Kidney (tissue), 14 donors: ENCODE results near the gene TMEM144. TPM values are rescaled to one million over a fixed set of nuclear protein-coding genes. Genes with fewer than 3 reads are reported as not detected.

Experiments
- DNase-seq, 5 donors: peaks; one replicate each; pipeline ENCODE4 v3.0.0-alpha.2; 2013 to 2020
- FAIRE-seq: peaks from 2 replicates; lab custom pipeline; 2012; peaks lifted over from hg19 to GRCh38; lab: Jason Lieb, UNC
- H3K27ac ChIP-seq, 2 donors: one replicate each; pipeline ENCODE4 v1.7.0; 2013; ENCODE audit warnings: low read depth in 2 of 2, low read length in 2 of 2, inconsistent platforms in 1 of 2
- H3K27me3 ChIP-seq: one replicate; pipeline ENCODE4 v1.7.1; 2013; ENCODE audit warnings: low read length, inconsistent platforms; ENCODE audit not compliant: control insufficient read depth, insufficient read depth
- H3K36me3 ChIP-seq, 3 donors: one replicate each; pipeline versions ENCODE4 v1.7.0 to v1.7.1; 2013; ENCODE audit warnings: low read length in 3 of 3, control low read depth in 1 of 3, inconsistent platforms in 1 of 3; ENCODE audit not compliant: insufficient read depth in 3 of 3, control insufficient read depth in 2 of 3
- H3K4me1 ChIP-seq, 3 donors: one replicate each; pipeline versions ENCODE4 v1.7.0 to v1.7.1; 2013; ENCODE audit warnings: low read length in 3 of 3, inconsistent platforms in 1 of 3, low read depth in 1 of 3; ENCODE audit not compliant: control insufficient read depth in 2 of 3, insufficient read depth in 2 of 3
- H3K4me3 ChIP-seq, 3 donors: one replicate each; pipeline versions ENCODE4 v1.7.0 to v1.8.1; 2013; ENCODE audit warnings: low read length in 3 of 3, control low read depth in 1 of 3, inconsistent platforms in 1 of 3
- H3K9ac ChIP-seq, 3 donors: one replicate each; pipeline versions ENCODE4 v1.7.0 to v1.7.1; 2013; ENCODE audit warnings: low read length in 3 of 3, control low read depth in 1 of 3, inconsistent platforms in 1 of 3
- H3K9me3 ChIP-seq, 3 donors: one replicate each; pipeline versions ENCODE4 v1.7.0 to v1.7.1; 2013; ENCODE audit warnings: low read length in 3 of 3, control low read depth in 1 of 3, inconsistent platforms in 1 of 3; ENCODE audit not compliant: control insufficient read depth in 2 of 3, insufficient read depth in 1 of 3
- intact Hi-C: fragments of 100-400 bp; cut with DNase I; formaldehyde crosslinking; loops from one replicate; pipeline ENCODE4 v1.11.1; 2022
- polyA plus RNA-seq: library from polyadenylated mRNA; stranded (reverse); fragments of 350-450 nt; fragmentation: Illumina TruSeq; extraction: RNeasy Lipid Tissue Mini Kit (QIAGEN cat#74804); gene quantifications from one replicate; pipeline ENCODE4 v1.2.3, GENCODE V29; 2014; ENCODE audit warnings: low read depth, low replicate concordance; ENCODE audit not compliant: insufficient read depth
- total RNA-seq: library from RNA; stranded (reverse); fragmentation: NEBNext Ultra II Directional; extraction: Animal tissue kit (Norgen Biotek cat#: 25700); gene quantifications from one replicate; pipeline ENCODE4 v1.2.1, GENCODE V29; 2021
- TF ChIP-seq, protein P1 (sequence below): IDR thresholded peaks from 3 replicates; pipeline ENCODE4 v1.5.1; 2012; ENCODE audit warnings: mild to moderate bottlenecking, moderate library complexity, borderline replicate concordance; ENCODE audit not compliant: insufficient read depth; ENCODE audit errors: extremely low read depth
- donor health status: control.
- donor health status: control.
- donor health status: control.
- donor health status: control.
- donor health status: control.
- donor health status: DM: yes; HTN: yes; CAD: no.
- donor health status: Normal renal cell carcinoma (clear cell type).

The TMEM144 gene
- total and polyA plus RNA-seq, 2 donors from 2014 or later, result 3.3 to 9.8 TPM

DNA sequence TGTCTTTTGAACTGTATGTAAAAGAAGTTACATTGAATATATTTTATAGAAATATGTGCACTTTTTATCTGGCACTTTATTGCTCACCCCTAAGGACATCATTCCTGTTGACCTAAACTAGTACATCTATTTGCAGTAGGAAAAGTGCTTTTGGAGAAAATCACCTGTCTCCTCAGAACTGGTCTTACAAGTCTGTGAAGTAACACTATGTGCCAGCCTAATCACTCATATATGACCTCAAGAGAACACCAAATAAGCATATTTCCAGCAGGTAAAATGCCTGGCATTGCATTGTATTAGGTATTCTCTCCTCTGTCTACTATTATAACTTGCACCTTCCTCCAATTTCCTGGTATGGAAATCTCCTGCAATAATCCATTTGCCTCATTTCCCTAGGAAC is 33.5 kb upstream of the TMEM144 start:
- TF ChIP-seq, protein P1, sequence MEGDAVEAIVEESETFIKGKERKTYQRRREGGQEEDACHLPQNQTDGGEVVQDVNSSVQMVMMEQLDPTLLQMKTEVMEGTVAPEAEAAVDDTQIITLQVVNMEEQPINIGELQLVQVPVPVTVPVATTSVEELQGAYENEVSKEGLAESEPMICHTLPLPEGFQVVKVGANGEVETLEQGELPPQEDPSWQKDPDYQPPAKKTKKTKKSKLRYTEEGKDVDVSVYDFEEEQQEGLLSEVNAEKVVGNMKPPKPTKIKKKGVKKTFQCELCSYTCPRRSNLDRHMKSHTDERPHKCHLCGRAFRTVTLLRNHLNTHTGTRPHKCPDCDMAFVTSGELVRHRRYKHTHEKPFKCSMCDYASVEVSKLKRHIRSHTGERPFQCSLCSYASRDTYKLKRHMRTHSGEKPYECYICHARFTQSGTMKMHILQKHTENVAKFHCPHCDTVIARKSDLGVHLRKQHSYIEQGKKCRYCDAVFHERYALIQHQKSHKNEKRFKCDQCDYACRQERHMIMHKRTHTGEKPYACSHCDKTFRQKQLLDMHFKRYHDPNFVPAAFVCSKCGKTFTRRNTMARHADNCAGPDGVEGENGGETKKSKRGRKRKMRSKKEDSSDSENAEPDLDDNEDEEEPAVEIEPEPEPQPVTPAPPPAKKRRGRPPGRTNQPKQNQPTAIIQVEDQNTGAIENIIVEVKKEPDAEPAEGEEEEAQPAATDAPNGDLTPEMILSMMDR, result no peak
- FAIRE-seq, result no peak
- H3K36me3 ChIP-seq, result no peaks in the 10 kb centered on the region
- intact Hi-C loops, result loop anchor here (10.0 kb wide), 1 partner anchor 182 kb away; no protein-coding TSS in a partner anchor
- no peaks in the 10 kb centered on the region for H3K4me1 ChIP-seq
- no peak for DNase-seq
- H3K9me3 ChIP-seq, result no peaks in the 10 kb centered on the region
- H3K4me3 ChIP-seq, result no peak overlapping the region
- H3K27me3 ChIP-seq, result no peaks in the 10 kb centered on the region
- no peak overlapping the region for H3K9ac ChIP-seq
- H3K27ac ChIP-seq, result no peak overlapping the region

DNA sequence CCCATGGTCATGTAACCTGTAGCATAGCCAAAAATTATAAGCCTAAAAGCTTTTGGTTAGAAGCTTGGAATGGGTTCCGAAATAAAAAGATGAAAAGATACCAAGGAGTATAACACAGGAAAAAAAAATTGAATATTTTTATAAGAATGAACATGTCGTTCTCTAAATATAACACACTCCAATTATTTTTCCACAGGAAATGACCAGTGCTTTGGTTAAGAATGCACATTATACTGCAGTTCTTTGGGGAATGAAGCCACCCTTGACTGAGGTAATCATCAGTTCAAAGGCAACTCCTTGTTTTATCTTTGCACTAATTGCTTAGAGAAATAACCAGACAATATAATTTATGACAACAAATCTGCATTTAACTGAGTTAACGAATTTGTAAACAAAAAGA is 30.8 kb upstream of the TMEM144 start:
- Histone ChIP-seq H3K4me1 (no peaks in the 10 kb centered on the region), H3K9ac (no peak overlapping the region), H3K4me3 (no peak overlapping the region), H3K27me3 (no peaks in the 10 kb centered on the region), H3K36me3 (no peaks in the 10 kb centered on the region), H3K27ac (no peak overlapping the region), H3K9me3 (no peaks in the 10 kb centered on the region)
- intact Hi-C loops, result loop anchor here (10.0 kb wide), 1 partner anchor 185 kb away; no protein-coding TSS in a partner anchor
- DNase-seq, result no peak
- TF ChIP-seq, protein P1, result no peak
- FAIRE-seq, result no peak

DNA sequence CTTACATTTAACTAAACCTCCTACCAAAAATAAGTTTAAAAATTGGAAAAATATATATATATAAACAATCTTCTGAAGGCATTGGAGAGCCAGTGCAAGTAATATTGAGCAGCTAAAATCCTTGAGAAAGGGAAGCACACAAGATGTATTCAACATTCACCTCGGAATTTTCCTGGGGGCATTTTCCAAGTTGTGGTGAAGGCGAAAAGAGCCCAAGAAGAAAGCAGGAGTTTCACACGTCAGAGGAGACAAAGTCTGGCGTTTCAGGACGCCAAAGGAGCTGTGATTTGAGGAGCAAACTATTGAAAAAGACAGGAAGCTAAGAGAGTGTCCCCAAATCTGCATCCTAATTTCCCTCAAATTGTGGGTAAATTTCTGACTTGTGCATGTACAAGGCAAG is 28.4 kb upstream of the TMEM144 start:
- Histone ChIP-seq H3K27ac (no peak overlapping the region), H3K27me3 (no peaks in the 10 kb centered on the region), H3K4me1 (no peaks in the 10 kb centered on the region), H3K36me3 (no peaks in the 10 kb centered on the region), H3K9me3 (no peaks in the 10 kb centered on the region), H3K9ac (no peak overlapping the region), H3K4me3 (no peak overlapping the region)
- DNase-seq, result no peak
- TF ChIP-seq, protein P1, result no peak
- no peak for FAIRE-seq
- intact Hi-C loops, result no loop called here

DNA sequence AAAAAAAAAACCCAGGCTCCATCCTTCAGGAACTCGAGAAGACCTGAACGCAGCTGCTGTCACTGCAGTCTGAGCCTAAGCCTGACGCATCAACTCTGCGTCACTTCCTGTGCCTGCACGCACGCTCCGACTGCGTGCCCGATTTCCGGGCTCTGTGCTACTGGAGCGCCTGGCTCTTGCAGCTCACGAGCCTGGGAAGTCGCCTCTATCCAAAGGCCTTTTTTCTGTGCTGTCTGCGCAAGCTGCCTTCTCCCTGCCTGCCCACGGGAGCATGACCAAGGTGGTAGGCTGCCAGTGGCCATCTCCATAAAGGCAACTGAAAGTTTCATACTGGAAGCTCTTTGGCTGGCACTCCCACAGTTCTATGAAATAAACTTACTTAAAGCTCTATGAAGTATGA is 27.6 kb upstream of the TMEM144 start:
- Histone ChIP-seq H3K9ac (no peak overlapping the region), H3K4me3 (no peak overlapping the region), H3K27me3 (no peaks in the 10 kb centered on the region), H3K4me1 (no peaks in the 10 kb centered on the region), H3K36me3 (no peaks in the 10 kb centered on the region), H3K27ac (no peak overlapping the region), H3K9me3 (no peaks in the 10 kb centered on the region)
- DNase-seq, result peak in 2 of 5 donors; percentile 15 to 77
- intact Hi-C loops, result no loop called here
- TF ChIP-seq, protein P1, result no peak
- no peak for FAIRE-seq
